ENCODE results near the gene PSEN2.

GRCh38 chr1:226940029-226940805 lies 69.8 kb downstream of the PSEN2 start, which contains the start of gene COQ8A:
- TF ChIP-seq FOXK2 (IDR thresholded peaks at IDR 0.05) = peak; percentile 48
- TF ChIP-seq CTCF (IDR thresholded peaks at IDR 0.05 in 2 of 3, conservative IDR thresholded peaks at IDR 0.05 in 1 of 3; ENCODE audit: control insufficient read depth in 2 of 3, extremely low read depth in 1 of 3, insufficient read depth in 1 of 3, low read depth in 3 of 3, low read length in 3 of 3) = no peak
- no peak for TF ChIP-seq HDGF (IDR thresholded peaks at IDR 0.05)
- TF ChIP-seq EZH2 (IDR thresholded peaks at IDR 0.05; ENCODE audit: borderline replicate concordance, control insufficient read depth, low read depth, low read length) = no peak
- TF ChIP-seq REST (IDR thresholded peaks at IDR 0.05; ENCODE audit: low read depth, low read length) = no peak
- TF ChIP-seq HCFC1 (IDR thresholded peaks at IDR 0.05; ENCODE audit: low read length) = 0 out of 2 replicates have a peak, but pooled peaks have one; percentile 1
- TF ChIP-seq BCL11A (IDR thresholded peaks at IDR 0.05; ENCODE audit: low read depth, low read length) = no peak
- TF ChIP-seq SIX5 (IDR thresholded peaks at IDR 0.05; ENCODE audit: low read depth, low read length, severe bottlenecking) = no peak
- no peak for TF ChIP-seq EP300 (IDR thresholded peaks at IDR 0.05; ENCODE audit: borderline replicate concordance in 1 of 2, control insufficient read depth in 1 of 2, low read depth in 2 of 2, low read length in 2 of 2)
- TF ChIP-seq TARDBP (IDR thresholded peaks at IDR 0.05; ENCODE audit: borderline replicate concordance) = no peak

Measured in GM12878 (cell line).